ENCODE data around the gene IQCK.
A peak's percentile ranks its signal among the peaks of the same experiment; 100 is the strongest.

Gene IQCK

DNA sequence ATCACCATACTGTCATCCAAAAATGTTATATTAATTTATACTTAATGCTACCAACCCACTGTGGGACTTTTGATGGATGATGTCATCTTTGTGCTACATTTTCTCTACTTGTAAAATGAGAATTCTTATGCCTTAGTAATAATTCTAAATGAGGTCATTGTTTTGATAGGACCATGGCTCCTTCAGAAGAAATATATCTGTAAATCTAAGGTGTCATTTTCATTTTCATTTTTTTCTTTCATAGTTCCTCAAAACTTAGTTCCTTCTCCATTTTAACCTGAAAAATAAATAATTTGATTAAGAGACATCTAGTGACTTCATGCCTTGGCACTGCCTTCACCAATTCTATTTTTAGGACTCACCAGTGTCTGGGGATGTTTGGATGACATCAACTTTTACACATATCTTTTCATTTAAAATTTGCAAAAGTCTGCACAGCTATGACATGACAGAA lies 117.9 kb downstream of the IQCK start (continued):
- TF ChIP-seq, protein P1, sequence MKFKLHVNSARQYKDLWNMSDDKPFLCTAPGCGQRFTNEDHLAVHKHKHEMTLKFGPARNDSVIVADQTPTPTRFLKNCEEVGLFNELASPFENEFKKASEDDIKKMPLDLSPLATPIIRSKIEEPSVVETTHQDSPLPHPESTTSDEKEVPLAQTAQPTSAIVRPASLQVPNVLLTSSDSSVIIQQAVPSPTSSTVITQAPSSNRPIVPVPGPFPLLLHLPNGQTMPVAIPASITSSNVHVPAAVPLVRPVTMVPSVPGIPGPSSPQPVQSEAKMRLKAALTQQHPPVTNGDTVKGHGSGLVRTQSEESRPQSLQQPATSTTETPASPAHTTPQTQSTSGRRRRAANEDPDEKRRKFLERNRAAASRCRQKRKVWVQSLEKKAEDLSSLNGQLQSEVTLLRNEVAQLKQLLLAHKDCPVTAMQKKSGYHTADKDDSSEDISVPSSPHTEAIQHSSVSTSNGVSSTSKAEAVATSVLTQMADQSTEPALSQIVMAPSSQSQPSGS (tag by site-specific recombination; IDR thresholded peaks at IDR 0.05; ENCODE audit: low read depth): peak; percentile 95
- no peak for TF ChIP-seq ZNF223 (tag by site-specific recombination; IDR thresholded peaks at IDR 0.05)
- TF ChIP-seq ZFHX2 (tag by site-specific recombination; conservative IDR thresholded peaks at IDR 0.05): no peak
- TF ChIP-seq PRDM10 (tag by site-specific recombination; IDR thresholded peaks at IDR 0.05): 0 out of 2 replicates have a peak, but pooled peaks have one; percentile 12
- no peak for TF ChIP-seq YY1 (tag by site-specific recombination; IDR thresholded peaks at IDR 0.05)
- TF ChIP-seq ZNF791 (tag by site-specific recombination; IDR thresholded peaks at IDR 0.05): no peak
- no peak for TF ChIP-seq FEZF1 (tag by site-specific recombination; IDR thresholded peaks at IDR 0.05)
- no peak for TF ChIP-seq ZBTB1 (tag by site-specific recombination; IDR thresholded peaks at IDR 0.05)
- TF ChIP-seq TRIM28 (IDR thresholded peaks at IDR 0.05; ENCODE audit: borderline replicate concordance, low read length): no peak
- no peak for TF ChIP-seq HOXA7 (CRISPR knock-in tag; IDR thresholded peaks at IDR 0.05; ENCODE audit: borderline replicate concordance)
- TF ChIP-seq TSHZ1 (tag by site-specific recombination; IDR thresholded peaks at IDR 0.05; ENCODE audit: borderline replicate concordance): no peak
- TF ChIP-seq, protein P2, sequence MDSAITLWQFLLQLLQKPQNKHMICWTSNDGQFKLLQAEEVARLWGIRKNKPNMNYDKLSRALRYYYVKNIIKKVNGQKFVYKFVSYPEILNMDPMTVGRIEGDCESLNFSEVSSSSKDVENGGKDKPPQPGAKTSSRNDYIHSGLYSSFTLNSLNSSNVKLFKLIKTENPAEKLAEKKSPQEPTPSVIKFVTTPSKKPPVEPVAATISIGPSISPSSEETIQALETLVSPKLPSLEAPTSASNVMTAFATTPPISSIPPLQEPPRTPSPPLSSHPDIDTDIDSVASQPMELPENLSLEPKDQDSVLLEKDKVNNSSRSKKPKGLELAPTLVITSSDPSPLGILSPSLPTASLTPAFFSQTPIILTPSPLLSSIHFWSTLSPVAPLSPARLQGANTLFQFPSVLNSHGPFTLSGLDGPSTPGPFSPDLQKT (IDR thresholded peaks at IDR 0.05; ENCODE audit: borderline replicate concordance, low read depth, low read length): no peak
- TF ChIP-seq ZNF626 (tag by site-specific recombination; IDR thresholded peaks at IDR 0.05): no peak
- TF ChIP-seq, protein P3, sequence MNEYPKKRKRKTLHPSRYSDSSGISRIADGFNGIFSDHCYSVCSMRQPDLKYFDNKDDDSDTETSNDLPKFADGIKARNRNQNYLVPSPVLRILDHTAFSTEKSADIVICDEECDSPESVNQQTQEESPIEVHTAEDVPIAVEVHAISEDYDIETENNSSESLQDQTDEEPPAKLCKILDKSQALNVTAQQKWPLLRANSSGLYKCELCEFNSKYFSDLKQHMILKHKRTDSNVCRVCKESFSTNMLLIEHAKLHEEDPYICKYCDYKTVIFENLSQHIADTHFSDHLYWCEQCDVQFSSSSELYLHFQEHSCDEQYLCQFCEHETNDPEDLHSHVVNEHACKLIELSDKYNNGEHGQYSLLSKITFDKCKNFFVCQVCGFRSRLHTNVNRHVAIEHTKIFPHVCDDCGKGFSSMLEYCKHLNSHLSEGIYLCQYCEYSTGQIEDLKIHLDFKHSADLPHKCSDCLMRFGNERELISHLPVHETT (tag by site-specific recombination; IDR thresholded peaks at IDR 0.05): peak; percentile 35; the same call in 1 of the 2 replicates
- TF ChIP-seq, protein P4, sequence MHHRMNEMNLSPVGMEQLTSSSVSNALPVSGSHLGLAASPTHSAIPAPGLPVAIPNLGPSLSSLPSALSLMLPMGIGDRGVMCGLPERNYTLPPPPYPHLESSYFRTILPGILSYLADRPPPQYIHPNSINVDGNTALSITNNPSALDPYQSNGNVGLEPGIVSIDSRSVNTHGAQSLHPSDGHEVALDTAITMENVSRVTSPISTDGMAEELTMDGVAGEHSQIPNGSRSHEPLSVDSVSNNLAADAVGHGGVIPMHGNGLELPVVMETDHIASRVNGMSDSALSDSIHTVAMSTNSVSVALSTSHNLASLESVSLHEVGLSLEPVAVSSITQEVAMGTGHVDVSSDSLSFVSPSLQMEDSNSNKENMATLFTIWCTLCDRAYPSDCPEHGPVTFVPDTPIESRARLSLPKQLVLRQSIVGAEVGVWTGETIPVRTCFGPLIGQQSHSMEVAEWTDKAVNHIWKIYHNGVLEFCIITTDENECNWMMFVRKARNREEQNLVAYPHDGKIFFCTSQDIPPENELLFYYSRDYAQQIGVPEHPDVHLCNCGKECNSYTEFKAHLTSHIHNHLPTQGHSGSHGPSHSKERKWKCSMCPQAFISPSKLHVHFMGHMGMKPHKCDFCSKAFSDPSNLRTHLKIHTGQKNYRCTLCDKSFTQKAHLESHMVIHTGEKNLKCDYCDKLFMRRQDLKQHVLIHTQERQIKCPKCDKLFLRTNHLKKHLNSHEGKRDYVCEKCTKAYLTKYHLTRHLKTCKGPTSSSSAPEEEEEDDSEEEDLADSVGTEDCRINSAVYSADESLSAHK (tag by site-specific recombination; IDR thresholded peaks at IDR 0.05): no peak
- no peak for TF ChIP-seq ZNF830 (tag by site-specific recombination; IDR thresholded peaks at IDR 0.05; ENCODE audit: low read depth)
- TF ChIP-seq ZSCAN16 (tag by site-specific recombination; IDR thresholded peaks at IDR 0.05): no peak
- peak; percentile 29; the same call in 1 of the 2 replicates for TF ChIP-seq KLF8 (tag by site-specific recombination; IDR thresholded peaks at IDR 0.05)
- TF ChIP-seq, protein P5, sequence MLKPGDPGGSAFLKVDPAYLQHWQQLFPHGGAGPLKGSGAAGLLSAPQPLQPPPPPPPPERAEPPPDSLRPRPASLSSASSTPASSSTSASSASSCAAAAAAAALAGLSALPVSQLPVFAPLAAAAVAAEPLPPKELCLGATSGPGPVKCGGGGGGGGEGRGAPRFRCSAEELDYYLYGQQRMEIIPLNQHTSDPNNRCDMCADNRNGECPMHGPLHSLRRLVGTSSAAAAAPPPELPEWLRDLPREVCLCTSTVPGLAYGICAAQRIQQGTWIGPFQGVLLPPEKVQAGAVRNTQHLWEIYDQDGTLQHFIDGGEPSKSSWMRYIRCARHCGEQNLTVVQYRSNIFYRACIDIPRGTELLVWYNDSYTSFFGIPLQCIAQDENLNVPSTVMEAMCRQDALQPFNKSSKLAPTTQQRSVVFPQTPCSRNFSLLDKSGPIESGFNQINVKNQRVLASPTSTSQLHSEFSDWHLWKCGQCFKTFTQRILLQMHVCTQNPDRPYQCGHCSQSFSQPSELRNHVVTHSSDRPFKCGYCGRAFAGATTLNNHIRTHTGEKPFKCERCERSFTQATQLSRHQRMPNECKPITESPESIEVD (tag by site-specific recombination; IDR thresholded peaks at IDR 0.05): peak; percentile 97
- TF ChIP-seq KLF9 (tag by site-specific recombination; IDR thresholded peaks at IDR 0.05; ENCODE audit: low read depth): no peak
- peak; percentile 63 for TF ChIP-seq ZEB2 (tag by site-specific recombination; IDR thresholded peaks at IDR 0.05)
- TF ChIP-seq ZNF366 (tag by site-specific recombination; conservative IDR thresholded peaks at IDR 0.05): peak; percentile 79
- no peak for TF ChIP-seq ZNF664 (tag by site-specific recombination; IDR thresholded peaks at IDR 0.05)
- 0 out of 2 replicates have a peak, but pooled peaks have one; percentile 35 for TF ChIP-seq ZBTB21 (tag by site-specific recombination; IDR thresholded peaks at IDR 0.05)
- no peak for TF ChIP-seq ZNF658 (tag by site-specific recombination; IDR thresholded peaks at IDR 0.05)

Measured in HEK293 (cell line).